Measurements from ENCODE around the gene PDGFC.
"Not testable (repeated sequence)": the region's sequence is repeated elsewhere in the genome, so short reads cannot be mapped to it uniquely, and the experiment has no call there.

The PDGFC gene

GRCh38 chr4:156870131-156870530 lies 101.5 kb downstream of the PDGFC start:
- no peak for TF ChIP-seq CTCF (IDR thresholded peaks at IDR 0.05; ENCODE audit: low read depth, low read length, missing control alignments)
- no peak overlapping the region for H3K4me3 ChIP-seq (ENCODE audit: low read depth, low read length)
- no peak for DNase-seq (ENCODE audit: low read depth)

GRCh38 chr4:156866088-156866487 lies 105.5 kb downstream of the PDGFC start:
- DNase-seq (ENCODE audit: low read depth); H3K4me3 ChIP-seq (ENCODE audit: low read depth, low read length): not testable (repeated sequence)

GRCh38 chr4:156865451-156865850 lies 106.1 kb downstream of the PDGFC start:
- TF ChIP-seq CTCF (IDR thresholded peaks at IDR 0.05; ENCODE audit: low read depth, low read length, missing control alignments), result no peak
- no peak overlapping the region for H3K4me3 ChIP-seq (ENCODE audit: low read depth, low read length)
- DNase-seq (ENCODE audit: low read depth), result no peak

- H3K4me3 ChIP-seq (ENCODE audit: low read depth, low read length), result no peak overlapping the region
- TF ChIP-seq CTCF (IDR thresholded peaks at IDR 0.05; ENCODE audit: low read depth, low read length, missing control alignments), result no peak
- no peak for DNase-seq (ENCODE audit: low read depth)
These were observed 113.5 kb downstream of the PDGFC start for GRCh38 chr4:156858071-156858470.

- TF ChIP-seq CTCF (IDR thresholded peaks at IDR 0.05; ENCODE audit: low read depth, low read length, missing control alignments), result no peak
- DNase-seq (ENCODE audit: low read depth), result no peak
- no peak overlapping the region for H3K4me3 ChIP-seq (ENCODE audit: low read depth, low read length)
These were observed 132.8 kb downstream of the PDGFC start for GRCh38 chr4:156838761-156839160.

- no peak for TF ChIP-seq CTCF (IDR thresholded peaks at IDR 0.05; ENCODE audit: low read depth, low read length, missing control alignments)
- no peak overlapping the region for H3K4me3 ChIP-seq (ENCODE audit: low read depth, low read length)
- no peak for DNase-seq (ENCODE audit: low read depth)
These were observed 133.8 kb downstream of the PDGFC start for GRCh38 chr4:156837625-156838345.

GRCh38 chr4:156832886-156833285 lies 138.7 kb downstream of the PDGFC start:
- TF ChIP-seq CTCF (IDR thresholded peaks at IDR 0.05; ENCODE audit: low read depth, low read length, missing control alignments), result no peak
- no peak overlapping the region for H3K4me3 ChIP-seq (ENCODE audit: low read depth, low read length)
- no peak for DNase-seq (ENCODE audit: low read depth)

Measured in GM12864 (cell line).